ENCODE results near the gene LRRTM3.

The LRRTM3 gene

GRCh38 chr10:67110286-67110685 is 184.4 kb downstream of the LRRTM3 start:
- no peaks in the 10 kb centered on the region for H4K20me1 ChIP-seq (ENCODE audit: insufficient read depth, low read length)
- TF ChIP-seq CTCF (IDR thresholded peaks at IDR 0.05; ENCODE audit: low read length), result no peak
- no peak overlapping the region for H2AFZ ChIP-seq (ENCODE audit: low read length)
- H3K27me3 ChIP-seq (replicated peaks; ENCODE audit: insufficient read depth, low read length), result no peaks in the 10 kb centered on the region
- DNase-seq, result no peak
- H3K27ac ChIP-seq (ENCODE audit: low read length), result no peak overlapping the region
- no peak overlapping the region for H3K9ac ChIP-seq (ENCODE audit: low read length)
- no peaks in the 10 kb centered on the region for H3K4me1 ChIP-seq (ENCODE audit: low read length)
- no peaks in the 10 kb centered on the region for H3K79me2 ChIP-seq (ENCODE audit: low read length)
- no peaks in the 10 kb centered on the region for H3K36me3 ChIP-seq (replicated peaks; ENCODE audit: insufficient read depth, low read length)
- H3K9me2 ChIP-seq (replicated peaks; ENCODE audit: insufficient read depth, low read length), result no peaks in the 10 kb centered on the region
- H3F3A ChIP-seq (ENCODE audit: insufficient read depth, low read length), result no peaks in the 10 kb centered on the region
- no peak overlapping the region for H3K4me2 ChIP-seq (ENCODE audit: low read depth, low read length)
- H3K4me3 ChIP-seq (ENCODE audit: low read length), result no peak overlapping the region
- no peaks in the 10 kb centered on the region for H3K9me3 ChIP-seq (replicated peaks; ENCODE audit: insufficient read depth, low read length)

- Histone ChIP-seq H3K9me2 (replicated peaks; ENCODE audit: insufficient read depth, low read length) (no peaks in the 10 kb centered on the region), H3K4me3 (ENCODE audit: low read length) (no peak overlapping the region), H3K4me1 (ENCODE audit: low read length) (no peaks in the 10 kb centered on the region), H3K27ac (ENCODE audit: low read length) (no peak overlapping the region), H3K79me2 (ENCODE audit: low read length) (no peaks in the 10 kb centered on the region), H4K20me1 (ENCODE audit: insufficient read depth, low read length) (no peaks in the 10 kb centered on the region), H3K36me3 (replicated peaks; ENCODE audit: insufficient read depth, low read length) (no peaks in the 10 kb centered on the region), H3F3A (ENCODE audit: insufficient read depth, low read length) (no peaks in the 10 kb centered on the region), H3K9me3 (replicated peaks; ENCODE audit: insufficient read depth, low read length) (no peaks in the 10 kb centered on the region), H2AFZ (ENCODE audit: low read length) (no peak overlapping the region), H3K9ac (ENCODE audit: low read length) (no peak overlapping the region), H3K27me3 (replicated peaks; ENCODE audit: insufficient read depth, low read length) (no peaks in the 10 kb centered on the region), H3K4me2 (ENCODE audit: low read depth, low read length) (no peak overlapping the region)
- TF ChIP-seq EZH2 (optimal IDR thresholded peaks at IDR 0.05; ENCODE audit: low read depth, low read length), result no peak
- TF ChIP-seq EZH2phosphoT487 (IDR thresholded peaks at IDR 0.05; ENCODE audit: low read length), result no peak
- TF ChIP-seq CTCF (IDR thresholded peaks at IDR 0.05; ENCODE audit: low read length), result no peak
- DNase-seq, result no peak
These were observed 186.9 kb downstream of the LRRTM3 start for GRCh38 chr10:67112765-67113164.

GRCh38 chr10:67114945-67115344 is 189.1 kb downstream of the LRRTM3 start:
- DNase-seq, result no peak
- Histone ChIP-seq H3K4me1 (ENCODE audit: low read length) (no peaks in the 10 kb centered on the region), H4K20me1 (ENCODE audit: insufficient read depth, low read length) (no peaks in the 10 kb centered on the region), H3K9me3 (replicated peaks; ENCODE audit: insufficient read depth, low read length) (no peaks in the 10 kb centered on the region), H3K27me3 (replicated peaks; ENCODE audit: insufficient read depth, low read length) (no peaks in the 10 kb centered on the region), H3K4me3 (ENCODE audit: low read length) (no peak overlapping the region), H3K9me2 (replicated peaks; ENCODE audit: insufficient read depth, low read length) (no peaks in the 10 kb centered on the region), H2AFZ (ENCODE audit: low read length) (no peak overlapping the region), H3K4me2 (ENCODE audit: low read depth, low read length) (no peak overlapping the region), H3K79me2 (ENCODE audit: low read length) (no peaks in the 10 kb centered on the region), H3K27ac (ENCODE audit: low read length) (no peak overlapping the region), H3K9ac (ENCODE audit: low read length) (no peak overlapping the region), H3F3A (ENCODE audit: insufficient read depth, low read length) (no peaks in the 10 kb centered on the region), H3K36me3 (replicated peaks; ENCODE audit: insufficient read depth, low read length) (no peaks in the 10 kb centered on the region)
- TF ChIP-seq EZH2phosphoT487 (IDR thresholded peaks at IDR 0.05; ENCODE audit: low read length), result no peak

- Histone ChIP-seq H3K9ac (ENCODE audit: low read length) (no peak overlapping the region), H4K20me1 (ENCODE audit: insufficient read depth, low read length) (no peaks in the 10 kb centered on the region), H2AFZ (ENCODE audit: low read length) (no peak overlapping the region), H3F3A (ENCODE audit: insufficient read depth, low read length) (no peaks in the 10 kb centered on the region), H3K79me2 (ENCODE audit: low read length) (no peaks in the 10 kb centered on the region), H3K27me3 (replicated peaks; ENCODE audit: insufficient read depth, low read length) (no peaks in the 10 kb centered on the region), H3K36me3 (replicated peaks; ENCODE audit: insufficient read depth, low read length) (no peaks in the 10 kb centered on the region), H3K4me2 (ENCODE audit: low read depth, low read length) (no peak overlapping the region), H3K9me3 (replicated peaks; ENCODE audit: insufficient read depth, low read length) (no peaks in the 10 kb centered on the region), H3K4me3 (ENCODE audit: low read length) (no peak overlapping the region), H3K27ac (ENCODE audit: low read length) (no peak overlapping the region), H3K4me1 (ENCODE audit: low read length) (no peaks in the 10 kb centered on the region), H3K9me2 (replicated peaks; ENCODE audit: insufficient read depth, low read length) (no peaks in the 10 kb centered on the region)
- DNase-seq, result no peak
- TF ChIP-seq EZH2 (optimal IDR thresholded peaks at IDR 0.05; ENCODE audit: low read depth, low read length), result no peak
- no peak for TF ChIP-seq CTCF (IDR thresholded peaks at IDR 0.05; ENCODE audit: low read length)
- no peak for TF ChIP-seq EZH2phosphoT487 (IDR thresholded peaks at IDR 0.05; ENCODE audit: low read length)
These were observed 190.1 kb downstream of the LRRTM3 start for GRCh38 chr10:67115972-67116371.

All from MM.1S (cell line).